Measurements from ENCODE around the gene RBM33.
A peak's percentile ranks its signal among the peaks of the same experiment; 100 is the strongest.

The RBM33 gene

DNA sequence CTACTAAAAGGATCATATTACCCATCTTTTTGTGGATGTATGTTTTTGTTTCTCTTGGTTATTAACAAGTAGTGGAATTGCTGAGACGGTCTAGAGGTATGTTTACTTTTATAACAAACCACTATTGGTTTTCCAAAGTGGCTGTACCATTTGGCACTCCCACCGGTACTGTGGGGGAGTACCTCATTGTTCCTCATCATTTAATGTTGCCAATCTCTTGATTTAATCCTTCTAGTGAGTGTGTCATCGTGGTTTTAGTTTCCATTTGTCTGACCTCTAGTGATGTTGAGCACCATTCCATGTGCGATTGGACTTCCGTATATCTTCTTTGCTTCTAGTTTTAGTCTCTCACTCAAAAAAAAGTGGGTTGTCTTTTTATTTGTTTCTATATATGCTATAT, 50.4 kb downstream of the RBM33 start:
- DNase-seq (ENCODE audit: low spot score), result no peak

DNA sequence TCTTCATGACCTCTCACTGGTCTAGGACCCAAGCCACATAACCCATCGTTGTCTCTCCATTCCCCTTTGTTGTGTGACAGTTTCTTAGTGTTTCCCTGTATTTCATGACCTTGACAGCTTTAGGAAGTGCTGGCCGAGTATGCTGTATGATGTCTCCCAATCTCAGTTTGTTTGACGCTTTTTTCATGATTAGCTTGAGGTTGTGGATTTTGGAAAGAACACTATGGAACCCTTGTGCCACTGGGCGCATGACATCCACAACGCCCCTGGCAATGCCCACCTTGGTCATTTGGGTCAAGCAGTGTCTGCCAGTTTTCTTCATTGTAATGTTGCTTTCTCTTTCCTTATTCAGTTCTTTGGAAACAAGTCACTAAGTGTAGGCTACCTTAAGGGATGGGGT, 52.3 kb downstream of the RBM33 start:
- no peak for DNase-seq (ENCODE audit: low spot score)

DNA sequence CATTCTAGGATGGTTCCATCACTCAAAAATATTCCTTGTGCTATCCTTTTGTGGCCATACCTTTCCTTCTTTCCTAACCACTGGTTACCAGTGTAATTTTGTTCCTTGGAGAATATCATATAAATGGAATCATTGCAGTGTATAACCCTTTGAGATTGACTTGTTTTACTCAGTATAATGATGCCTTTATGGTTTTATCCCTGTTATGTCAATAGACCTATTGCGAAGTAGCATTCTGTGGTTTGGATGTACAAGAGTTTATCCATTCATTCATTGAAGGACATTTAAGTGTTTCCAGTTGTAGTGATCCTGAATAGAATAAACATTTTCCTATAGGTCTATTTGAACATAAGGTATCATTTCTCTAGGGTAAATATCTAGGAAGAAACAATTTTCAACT, 54.2 kb downstream of the RBM33 start:
- DNase-seq (ENCODE audit: low spot score), result no peak

DNA sequence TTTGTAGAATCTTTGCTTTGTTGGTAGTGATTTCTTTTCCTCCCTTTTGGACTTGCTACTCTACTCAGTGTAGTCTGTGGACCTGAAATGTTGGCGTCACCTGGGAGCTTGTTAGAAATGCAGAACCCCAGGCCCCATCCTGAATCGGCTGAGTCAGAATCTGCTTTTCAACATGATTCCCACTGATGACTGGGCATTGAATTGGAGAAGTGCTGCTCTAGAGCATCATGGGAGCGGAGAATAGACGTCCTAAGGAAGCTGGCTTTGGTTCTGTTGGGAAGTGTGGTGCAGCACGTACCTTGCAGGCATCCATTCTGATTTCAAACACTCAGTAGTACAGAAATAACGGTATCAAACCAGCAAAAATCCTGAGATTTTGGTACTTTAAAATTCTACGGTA, 54.7 kb downstream of the RBM33 start:
- no peak for DNase-seq (ENCODE audit: low spot score)

DNA sequence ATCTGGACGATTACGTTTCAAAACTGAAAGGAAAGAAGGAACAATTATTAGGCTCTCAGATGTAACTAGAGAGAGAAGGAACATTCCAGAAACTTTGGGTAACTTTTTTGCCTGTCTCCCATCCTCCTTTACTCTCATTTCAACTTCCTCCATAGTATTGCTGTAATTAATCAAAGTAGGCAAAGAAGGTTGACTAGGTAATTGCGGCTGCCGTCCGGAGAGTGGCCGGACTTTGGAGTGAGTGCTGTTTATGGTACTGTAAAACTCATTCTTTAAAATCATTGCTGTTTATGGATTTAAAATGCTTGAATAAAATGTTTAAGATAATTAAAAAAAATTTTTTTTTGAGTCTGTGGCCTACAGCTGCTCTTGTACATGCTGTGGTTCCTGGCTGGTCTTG, 56.4 kb downstream of the RBM33 start:
- DNase-seq (ENCODE audit: low spot score), result no peak

DNA sequence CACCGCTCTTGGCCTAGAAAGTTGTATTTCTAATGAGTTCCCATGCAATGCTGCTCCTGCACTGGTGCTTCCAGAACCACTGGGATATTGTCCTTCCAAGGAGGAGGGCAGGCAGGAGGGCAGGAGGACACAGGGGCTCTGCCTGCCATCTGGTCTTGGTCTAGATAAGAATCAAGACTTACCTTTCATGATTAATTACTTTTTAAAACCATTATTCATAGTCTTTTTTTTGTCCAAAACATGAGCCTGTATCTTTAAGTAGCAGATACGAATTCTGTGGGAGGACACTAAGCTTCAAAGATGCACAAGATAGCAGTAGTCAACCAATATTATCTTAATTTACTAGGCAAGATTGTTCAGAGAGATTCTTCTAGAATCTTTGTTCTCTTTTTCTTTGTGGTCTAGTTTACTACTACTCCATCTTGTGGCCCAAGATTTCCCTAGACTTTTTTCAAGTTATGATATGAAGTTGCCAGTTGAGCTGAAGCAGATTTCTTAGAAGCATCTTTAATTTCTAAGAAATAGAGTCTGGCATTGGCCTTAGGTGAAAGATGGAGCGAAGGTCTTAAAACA, 57.6 kb downstream of the RBM33 start:
- no peak for DNase-seq (ENCODE audit: low spot score)

DNA sequence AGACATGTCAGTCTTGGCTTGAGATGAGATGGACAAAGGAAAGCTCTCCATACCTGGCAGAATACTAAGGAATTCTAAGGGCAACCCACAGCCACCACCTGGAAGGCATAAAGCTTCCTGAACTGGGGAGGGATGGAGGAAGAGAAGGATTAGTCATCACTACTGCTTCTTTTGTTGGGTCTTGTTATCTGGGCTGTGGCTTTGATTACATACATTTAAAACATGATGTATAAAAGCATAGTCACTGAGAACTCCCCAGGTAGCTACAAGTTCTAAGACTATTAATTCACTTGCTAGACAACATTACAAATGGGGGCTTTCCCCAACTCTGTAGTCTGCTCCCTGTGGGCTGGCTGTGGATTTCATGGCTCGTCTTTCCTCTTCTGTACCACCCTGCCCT, 58.2 kb downstream of the RBM33 start:
- DNase-seq (ENCODE audit: low spot score), result peak; percentile 44

DNA sequence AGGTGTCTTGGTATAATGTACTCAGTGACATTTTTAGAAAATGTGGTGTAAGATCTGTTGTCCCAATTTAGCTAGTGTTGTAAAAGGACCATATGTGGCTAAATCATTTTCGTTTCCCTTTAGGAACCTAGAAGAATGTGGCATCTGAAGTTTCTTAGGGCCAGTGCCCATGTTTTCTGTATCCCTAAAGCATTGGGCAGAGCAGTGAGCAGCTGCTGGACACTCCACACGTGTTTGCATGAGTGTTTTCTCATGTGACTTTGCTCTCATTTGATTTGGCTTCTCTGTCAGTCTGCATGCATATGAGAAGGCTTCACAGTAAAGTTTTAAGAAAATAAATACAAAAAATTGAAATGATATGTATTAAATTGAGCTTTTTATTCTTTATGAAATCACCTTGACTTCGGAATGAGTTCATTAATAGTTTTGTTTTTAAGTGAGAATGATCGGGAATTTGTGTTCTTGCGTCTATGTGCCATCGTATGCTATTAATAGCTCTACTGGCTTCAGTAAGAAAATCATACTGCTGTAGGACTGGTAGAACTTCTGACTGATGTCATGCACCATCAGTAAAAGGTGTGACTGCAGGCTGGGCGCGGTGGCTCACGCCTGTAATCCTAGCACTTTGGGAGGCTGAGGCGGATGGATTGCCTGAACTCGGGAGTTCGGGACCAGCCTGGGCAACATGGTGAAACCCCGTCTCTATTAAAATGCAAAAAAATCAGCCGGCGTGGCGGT, 61.3 kb downstream of the RBM33 start:
- DNase-seq (ENCODE audit: low spot score), result no peak

DNA sequence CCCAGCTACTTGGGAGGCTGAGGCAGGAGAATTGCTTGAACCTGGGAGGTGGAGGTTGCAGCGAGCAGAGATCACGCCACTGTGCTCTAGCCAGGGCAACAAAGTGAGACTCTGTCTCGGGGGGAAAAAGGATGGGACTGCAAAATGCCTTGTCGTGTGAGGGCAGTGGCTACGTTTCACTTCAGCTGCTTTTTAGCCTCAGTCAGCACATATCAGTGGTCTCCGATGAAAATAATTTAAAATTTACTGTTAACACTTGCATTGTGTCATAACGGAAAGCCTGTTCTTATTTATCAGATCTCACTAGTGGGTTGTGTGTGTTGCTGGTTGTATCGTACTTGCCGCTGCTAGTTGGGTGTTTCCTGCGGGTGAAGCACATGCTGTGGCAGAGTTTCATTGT, 61.9 kb downstream of the RBM33 start:
- DNase-seq (ENCODE audit: low spot score), result no peak

DNA sequence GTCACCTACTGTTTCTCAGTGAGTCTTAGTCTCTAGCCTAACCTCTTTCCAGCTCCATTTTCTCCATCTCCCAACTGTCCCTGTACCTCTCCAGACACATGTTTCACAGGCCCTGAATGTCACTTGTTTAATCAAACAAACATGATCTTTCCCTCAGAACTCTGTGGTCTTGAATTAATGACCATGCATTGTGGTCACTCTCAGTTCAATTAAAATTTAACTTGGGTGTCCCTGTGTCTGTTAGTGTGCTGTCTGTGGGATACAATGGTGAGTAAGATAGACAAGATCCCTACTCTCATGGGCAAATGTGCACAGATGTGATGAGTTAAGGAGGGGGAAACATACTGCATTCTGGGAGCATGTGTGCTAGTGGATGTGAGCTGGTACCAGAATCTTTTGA, 65.0 kb downstream of the RBM33 start:
- DNase-seq (ENCODE audit: low spot score), result peak; percentile 9

DNA sequence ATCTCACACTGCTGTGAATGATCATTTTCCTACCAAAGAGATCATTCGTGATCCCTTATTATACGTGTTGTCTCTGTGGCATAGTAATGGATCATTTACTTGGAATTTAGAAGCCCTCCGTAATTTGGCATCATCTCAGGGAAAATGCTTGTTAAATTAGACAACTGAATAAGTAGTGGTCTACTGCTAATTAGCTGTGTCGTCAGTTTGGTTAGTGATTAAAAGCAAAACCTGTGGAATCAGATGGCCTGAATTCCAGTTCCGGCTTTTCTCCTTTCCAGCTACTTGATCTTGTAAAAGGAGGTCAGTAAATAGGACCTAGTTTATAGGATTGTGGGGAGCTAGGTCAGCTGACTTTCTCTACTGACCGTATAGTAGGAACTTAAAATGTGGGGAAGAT, 65.6 kb downstream of the RBM33 start:
- DNase-seq (ENCODE audit: low spot score), result no peak

DNA sequence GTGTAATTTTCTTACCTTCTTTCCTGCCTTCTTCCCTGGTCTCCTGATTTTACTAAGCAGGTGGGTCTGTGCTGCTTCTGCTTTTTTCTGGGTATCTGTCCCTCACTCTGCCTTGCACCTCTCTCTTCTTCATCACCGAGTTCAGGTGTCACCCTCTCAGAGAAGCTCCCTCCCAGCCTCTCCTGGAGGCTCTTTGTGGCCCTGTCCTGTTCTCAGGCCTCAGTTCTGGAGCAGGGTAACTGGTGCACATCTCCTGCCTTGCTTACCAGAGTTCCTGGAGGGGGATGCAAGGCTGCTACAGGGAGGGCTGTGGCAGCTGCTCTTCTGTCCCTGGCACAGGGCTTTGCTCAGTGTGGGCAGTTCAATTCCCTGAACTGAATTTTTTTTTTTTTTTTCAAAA, 66.1 kb downstream of the RBM33 start:
- DNase-seq (ENCODE audit: low spot score), result no peak

DNA sequence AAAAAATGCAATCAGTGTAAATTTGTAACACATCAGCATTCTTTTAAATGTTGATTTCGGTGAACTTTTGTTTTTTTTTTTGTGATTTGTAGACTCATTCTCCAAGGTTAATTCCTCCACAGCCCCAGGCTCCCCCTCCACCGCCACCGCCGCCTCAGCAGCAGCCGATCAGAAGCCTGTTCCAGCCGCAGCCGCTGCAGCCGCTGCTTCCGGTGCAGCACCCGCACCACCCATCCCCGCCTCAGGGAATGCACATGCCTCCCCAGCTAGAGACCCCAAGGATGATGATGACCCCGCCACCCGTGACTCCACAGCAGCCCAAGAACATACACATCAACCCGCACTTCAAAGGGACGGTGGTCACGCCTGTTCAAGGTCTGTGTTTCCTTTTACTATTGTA, 66.6 kb downstream of the RBM33 start:
- DNase-seq (ENCODE audit: low spot score), result no peak

DNA sequence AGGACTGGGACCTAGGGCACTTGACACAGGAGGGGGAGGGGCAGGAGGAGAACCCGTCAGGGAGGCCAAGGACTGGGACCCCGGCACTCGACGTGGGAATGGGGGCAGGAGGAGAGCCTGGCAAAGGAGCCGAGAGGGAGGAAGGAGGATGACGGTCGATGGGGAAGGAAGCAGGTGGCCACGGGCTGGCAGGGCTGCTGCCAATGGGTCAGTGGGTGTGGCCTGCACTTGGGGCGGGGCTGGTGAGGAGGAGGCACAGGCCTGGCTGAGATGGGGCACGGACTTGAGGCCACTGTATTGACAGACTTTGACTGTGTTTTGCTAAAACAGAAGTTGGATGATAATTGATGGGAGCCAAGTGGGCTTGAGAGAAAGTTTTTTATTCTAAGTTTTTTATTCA, 68.9 kb downstream of the RBM33 start:
- no peak for DNase-seq (ENCODE audit: low spot score)

DNA sequence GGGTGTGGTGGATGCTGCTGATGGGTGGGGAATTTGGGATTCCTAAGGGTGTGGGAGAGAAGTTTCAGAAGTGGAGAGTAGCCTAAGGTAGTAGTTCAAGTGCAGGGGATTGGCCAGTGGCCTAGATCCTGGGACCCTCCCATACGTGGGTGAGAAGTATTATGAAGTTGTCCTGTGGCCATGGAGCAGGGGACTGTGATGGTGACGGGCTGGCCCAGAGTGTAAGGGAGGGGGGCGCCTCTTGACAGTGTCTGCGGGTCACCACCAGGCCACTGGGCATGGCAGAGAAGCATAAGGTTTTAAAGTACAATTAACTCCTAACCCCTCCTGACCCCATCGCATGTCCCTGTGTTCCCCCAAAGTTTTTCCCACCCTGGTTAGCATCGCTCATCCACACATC, 70.2 kb downstream of the RBM33 start:
- no peak for DNase-seq (ENCODE audit: low spot score)

DNA sequence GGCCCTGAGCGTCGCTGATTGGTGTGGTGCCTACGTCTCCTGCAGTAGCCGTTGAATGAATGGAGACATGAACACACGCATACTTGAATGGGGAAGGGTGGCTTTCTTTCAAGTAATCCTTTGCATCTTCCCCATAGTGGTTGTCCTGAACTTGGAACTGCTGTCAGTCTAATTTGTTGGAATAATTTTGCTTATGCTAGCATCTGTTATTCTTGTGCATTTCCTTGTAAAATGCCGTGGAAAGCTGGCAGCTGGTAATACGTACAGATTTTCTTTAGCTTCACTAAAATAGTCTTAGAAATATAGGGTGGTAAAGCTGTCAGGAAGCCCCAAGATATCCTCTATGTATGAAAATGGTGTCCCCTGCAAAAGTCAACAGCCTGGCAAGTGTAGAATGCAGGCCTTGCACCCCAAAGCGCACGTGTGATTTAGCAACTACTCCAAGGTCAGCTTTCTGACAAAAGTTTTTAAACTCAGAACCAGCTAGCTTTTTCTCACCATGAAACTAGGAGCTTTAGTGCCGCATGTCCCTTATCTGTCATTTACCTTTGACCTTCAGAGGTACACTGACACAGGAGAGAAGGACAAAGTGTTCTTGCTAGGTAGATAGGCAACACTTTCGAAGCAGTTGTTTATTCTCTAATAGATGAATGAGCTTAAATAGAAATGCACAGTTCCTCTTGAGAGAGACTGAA, 70.8 kb downstream of the RBM33 start:
- no peak for DNase-seq (ENCODE audit: low spot score)

DNA sequence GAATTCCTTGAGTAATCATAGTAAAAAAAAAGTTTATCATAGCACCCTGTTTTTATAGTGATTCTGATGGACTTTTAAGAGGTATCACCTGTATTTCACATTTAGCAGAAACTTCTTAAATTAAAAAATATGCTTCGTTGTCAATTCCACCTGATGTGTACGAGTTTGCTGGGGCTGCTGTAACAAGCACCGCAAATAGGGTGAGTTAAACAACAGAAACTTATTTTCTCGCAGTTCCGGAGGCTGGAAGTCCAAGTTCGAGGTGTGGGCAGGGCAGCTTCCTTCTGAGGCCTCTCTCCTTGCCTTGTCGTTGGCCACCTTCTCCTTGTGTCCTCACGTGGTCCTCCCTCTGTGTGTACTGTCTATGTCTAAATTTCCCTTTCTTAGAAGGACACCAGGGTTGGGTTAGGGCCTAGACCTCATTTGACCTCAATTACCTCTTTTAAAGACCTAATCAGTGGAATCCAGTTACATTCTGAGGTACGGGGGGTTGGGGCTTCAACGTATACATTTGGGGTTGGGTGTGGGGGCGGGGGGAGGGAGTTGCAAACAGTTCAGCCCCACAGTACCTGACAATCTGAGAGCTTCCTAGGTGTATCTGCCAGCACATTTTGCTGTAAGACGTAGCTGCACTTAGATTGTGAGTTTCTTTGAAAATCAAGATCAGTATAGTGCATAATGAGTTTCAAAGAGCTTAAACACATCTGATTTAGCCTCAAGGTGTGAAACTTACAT, 72.7 kb downstream of the RBM33 start:
- DNase-seq (ENCODE audit: low spot score), result no peak

DNA sequence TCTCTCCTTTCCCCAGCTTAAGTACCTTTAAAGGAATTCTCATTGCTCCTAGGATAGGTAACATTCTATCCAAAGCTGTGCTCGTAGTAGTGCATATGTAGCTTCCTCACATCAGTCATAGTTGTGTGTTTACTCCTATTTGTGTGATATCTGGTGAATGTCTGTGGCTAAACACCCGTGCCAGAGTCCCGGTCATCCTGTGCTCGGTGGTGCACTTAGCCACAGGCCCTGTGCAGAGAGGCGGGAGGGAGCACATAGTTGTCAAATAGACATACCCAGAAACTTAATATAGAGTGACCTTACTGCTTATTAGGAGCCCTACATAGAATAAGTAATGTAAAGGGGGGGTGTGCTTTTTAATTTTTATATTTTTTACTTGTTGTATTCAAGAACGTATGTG, 76.6 kb downstream of the RBM33 start:
- DNase-seq (ENCODE audit: low spot score), result no peak

DNA sequence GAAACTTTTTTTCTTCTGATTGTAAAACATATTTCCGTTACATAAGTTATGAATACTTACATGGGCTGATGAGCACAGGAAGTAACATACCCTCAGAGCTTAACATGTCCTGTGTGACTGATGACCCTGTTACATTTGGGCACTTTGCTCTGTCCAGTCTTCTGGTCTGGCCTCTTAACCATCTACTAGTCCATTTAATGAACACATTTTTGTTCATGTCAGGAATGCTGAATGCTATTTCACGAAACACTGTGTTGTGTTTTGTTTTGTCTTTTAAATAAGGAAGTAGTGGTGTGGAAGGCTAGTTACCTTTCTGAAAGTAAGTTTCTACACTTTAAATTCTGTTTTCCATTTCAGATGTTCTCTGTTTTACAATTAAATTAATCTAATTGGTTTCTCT, 77.7 kb downstream of the RBM33 start:
- no peak for DNase-seq (ENCODE audit: low spot score)

DNA sequence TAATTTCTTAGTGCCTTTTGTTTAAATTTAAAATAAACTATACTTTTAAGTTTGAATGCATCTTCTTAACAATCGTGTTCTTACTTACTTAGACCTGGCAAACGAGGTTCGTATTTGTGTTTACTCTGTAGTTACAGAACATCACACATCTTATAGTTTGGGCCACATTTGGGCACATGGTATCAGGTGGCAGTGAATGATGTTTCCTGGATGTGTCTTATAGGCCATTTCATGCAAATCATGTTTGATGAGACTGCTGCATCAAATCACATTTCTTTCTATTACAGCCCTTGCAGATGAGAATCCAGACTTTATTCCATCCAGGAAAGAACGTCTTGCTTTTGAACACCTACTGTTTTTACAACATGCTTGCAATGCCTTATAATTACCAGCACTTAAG, 78.5 kb downstream of the RBM33 start:
- DNase-seq (ENCODE audit: low spot score), result no peak

DNA sequence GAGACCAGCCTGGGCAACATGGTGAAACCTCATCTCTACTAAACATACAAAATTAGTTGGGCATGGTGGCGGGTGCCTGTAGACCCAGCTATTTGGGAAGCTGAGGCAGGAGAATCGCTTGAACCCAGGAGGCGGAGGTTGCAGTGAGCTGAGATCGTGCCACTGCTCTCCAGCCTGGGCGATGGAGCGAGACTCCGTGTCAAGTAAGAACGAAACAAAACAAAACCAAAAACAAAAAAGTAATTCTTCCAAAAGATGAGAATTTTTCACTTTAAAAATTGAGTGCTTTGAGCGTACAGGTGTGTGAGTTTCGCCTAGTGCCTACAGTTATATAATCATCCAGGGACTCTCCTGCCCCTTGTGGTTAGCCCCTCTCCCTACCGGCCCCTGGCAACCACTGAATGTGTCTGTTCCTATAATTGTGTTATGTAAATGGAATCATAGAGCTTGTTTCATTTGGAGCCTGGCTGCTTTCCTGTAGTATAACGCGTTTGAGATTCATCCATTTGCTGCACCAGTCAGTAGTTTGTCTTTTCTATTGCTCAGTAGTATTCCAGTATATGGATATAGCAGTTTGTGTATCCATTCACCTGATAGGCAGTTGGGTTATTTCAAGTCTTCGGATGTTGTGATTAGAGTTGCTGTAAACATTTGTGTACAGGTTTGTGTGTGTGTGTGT, 80.0 kb downstream of the RBM33 start:
- DNase-seq (ENCODE audit: low spot score), result no peak

DNA sequence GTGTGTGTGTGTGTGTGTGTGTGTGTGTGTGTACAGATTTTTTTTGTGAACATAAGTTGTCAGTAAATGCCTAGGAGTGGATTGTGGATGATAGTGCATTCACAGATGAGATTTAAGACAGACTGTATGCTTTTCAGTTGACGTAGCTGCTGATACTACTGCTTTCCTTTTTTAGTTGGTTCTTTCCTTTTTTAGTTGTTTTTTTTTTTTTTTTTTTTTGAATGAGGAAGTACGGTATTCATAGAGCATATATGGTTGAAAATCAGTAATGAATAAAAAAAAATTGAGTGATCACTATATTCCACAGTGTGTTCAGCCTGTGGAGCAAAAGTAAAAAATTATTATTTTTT, 80.5 kb downstream of the RBM33 start:
- DNase-seq (ENCODE audit: low spot score), result no peak

DNA sequence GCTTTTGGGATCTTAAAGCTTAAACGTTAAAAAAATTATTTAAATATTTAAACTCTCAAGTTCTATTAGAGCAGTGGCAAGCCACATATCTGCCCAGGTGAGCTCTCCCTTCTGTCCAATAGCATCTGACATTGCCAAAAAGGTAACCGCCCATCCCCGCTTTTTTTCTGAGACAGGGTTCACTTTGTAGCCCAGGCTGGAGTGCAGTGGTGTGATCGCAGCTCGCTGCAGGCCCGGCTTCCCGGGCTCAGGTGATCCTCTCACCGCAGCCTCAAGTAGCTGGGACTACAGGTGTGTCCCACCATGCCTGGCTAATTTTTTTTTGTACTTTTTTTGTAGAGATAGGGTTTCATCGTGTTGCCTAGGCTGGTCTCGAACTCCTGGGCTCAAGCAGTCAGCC, 83.2 kb downstream of the RBM33 start:
- no peak for DNase-seq (ENCODE audit: low spot score)
